Heart left ventricle (tissue), 16 donors: ENCODE results near the gene RAPSN. TPM values are rescaled to one million over a fixed set of nuclear protein-coding genes. Genes with fewer than 3 reads are reported as not detected.

Experiments
- ATAC-seq, 4 donors: fragments of 200-7000 bp; cut with Tn5 transposase; one replicate each; pipeline ENCODE4 v1.9.1; 2020 to 2022; ENCODE audit warnings: moderate library complexity in 4 of 4, mild to moderate bottlenecking in 3 of 4, moderate number of reproducible peaks in 1 of 4
- DNase-seq, 5 donors: peaks; one replicate each; pipeline ENCODE4 v3.0.0-alpha.2; 2020
- H3K27ac ChIP-seq, 12 donors: fragments of 200-600 bp; sonication (generic) in 4 of 12; one replicate each; pipeline versions ENCODE4 v1.5.0 to v1.8.0; 2016 to 2022; ENCODE audit warnings: mild to moderate bottlenecking in 2 of 12
- H3K27me3 ChIP-seq, 9 donors: fragments of 200-600 bp; sonication (generic) in 2 of 9; one replicate each; pipeline versions ENCODE4 v1.5.1 to v1.8.0; 2016 to 2022; ENCODE audit warnings: mild to moderate bottlenecking in 3 of 9
- H3K36me3 ChIP-seq, 9 donors: fragments of 200-600 bp; sonication (generic) in 2 of 9; one replicate each; pipeline versions ENCODE4 v1.5.0 to v1.8.0; 2018 to 2022; ENCODE audit warnings: mild to moderate bottlenecking in 2 of 9
- H3K4me1 ChIP-seq, 12 donors: fragments of 200-600 bp; sonication (generic) in 4 of 12; one replicate each; pipeline versions ENCODE4 v1.5.0 to v1.8.0; 2016 to 2022; ENCODE audit warnings: mild to moderate bottlenecking in 3 of 12
- H3K4me3 ChIP-seq, 12 donors: fragments of 200-600 bp; sonication (generic) in 4 of 12; one replicate each; pipeline versions ENCODE4 v1.5.0 to v1.8.0; 2017 to 2022; ENCODE audit warnings: mild to moderate bottlenecking in 9 of 12, moderate library complexity in 4 of 12
- H3K9me3 ChIP-seq, 12 donors: fragments of 200-600 bp; sonication (generic) in 4 of 12; one replicate each; pipeline versions ENCODE4 v1.5.0 to v1.8.0; 2016 to 2022; ENCODE audit warnings: mild to moderate bottlenecking in 1 of 12
- CTCF ChIP-seq, 12 donors: fragments of 200-600 bp; sonication (generic) in 4 of 12; IDR thresholded peaks; one replicate each; pipeline versions ENCODE4 v1.5.0 to v1.8.0; 2018 to 2022; ENCODE audit warnings: antibody characterized with exemption in 12 of 12, mild to moderate bottlenecking in 5 of 12
- POLR2A ChIP-seq, 2 donors: fragments of 450-650 bp; IDR thresholded peaks; one replicate each; pipeline ENCODE4 v1.6.1; 2017; ENCODE audit warnings: antibody characterized with exemption in 2 of 2, mild to moderate bottlenecking in 2 of 2, moderate library complexity in 2 of 2
- WGBS, 4 donors: extraction: QIAGEN DNeasy Blood & Tissue Kit in 2 of 4; methylation state at CpG; one replicate each; pipeline versions ENCODE4 v1.1.5 to v1.1.7; 2013 to 2018; 5-methylcytosine and 5-hydroxymethylcytosine counted together
- intact Hi-C, 10 donors: fragments of 100-400 bp; cut with DNase I; formaldehyde crosslinking; loops; one replicate each; pipeline versions ENCODE4 v1.11.1 to v1.14.2; 2022
- polyA plus RNA-seq, 2 donors: library from polyadenylated mRNA; stranded (reverse); fragments of 200-250 nt; gene quantifications; one replicate each; pipeline ENCODE4 v1.2.3, GENCODE V29; 2013
- total RNA-seq, 9 donors: library from RNA; depleted of rRNA in 2 of 9; stranded (reverse); fragments of >200 nt in 2 of 9; fragmentation: NEBNext Ultra II Directional in 3 of 9; extraction: Animal tissue kit (Norgen Biotek cat#: 25700) in 3 of 9; gene quantifications; one replicate each; pipeline versions ENCODE4 v1.1.0 to v1.2.4, GENCODE V29; 2016 to 2023
- donor health status: ischemic (EF 13 %, LVEDD 7.1; RV severe dilation, severe dysfunction).
- donor health status: healthy with polysubstance abuse.
- donor health status: DM: no; HTN: yes; CAD: no.
- donor health status: DM: no; HTN: no; CAD: no.
- donor health status: ischemic (EF 25% LVEDD 6.9; RV normal size, moderate dysfunction).
- donor health status: ischemic (EF 25% LVEDD 5.7; RV mildly dilated, moderate dysfunction).
- donor health status: healthy.
- donor health status: DM: yes; HTN: yes; CAD: no.
- donor health status: ischemic (EF 35%, LVEDD 5.7; RV mildly dilated, moderate dysfunction).
- donor health status: nonischemic (EF 11% LVEDD 7.7; RV severe dilation, severe dysfunction).
- donor health status: DM: yes; HTN: yes; CAD: no.
- donor health status: PGD.
- donor health status: ischemic (EF 29% LVEDD 5.4; RV normal size, mild dysfunction).
- donor health status: nonischemic (EF 23%, LVEDD 6.1; RV moderate dilation, normal function).

Gene RAPSN
- total and polyA plus RNA-seq, 11 donors, result 0.43 to 6.5 (median 3.2) TPM

GRCh38 chr11:47391077-47391583, 57.8 kb downstream of the RAPSN start:
- TF ChIP-seq POLR2A (IDR thresholded peaks at IDR 0.05), result no peak
- TF ChIP-seq CTCF (IDR thresholded peaks at IDR 0.05), result no peak
- Histone ChIP-seq H3K4me1 (peaks cover 0 to 87% (median 13%) of the 10 kb centered on the region in 12 donors), H3K4me3 (no peak overlapping the region), H3K27me3 (no peaks in the 10 kb centered on the region), H3K9me3 (no peaks in the 10 kb centered on the region), H3K27ac (peak overlapping the region in 6 of 12 donors; percentile 22 to 97 (median 58)), H3K36me3 (no peaks in the 10 kb centered on the region)
- DNase-seq (peak in 3 of 5 donors; percentile 54 to 80 (median 66)), ATAC-seq (peak in 3 of 4 donors; percentile 14 to 37 (median 15))
- 80 to 91% (median 86%) methylated on average over 11 of the region's 11 CpGs for WGBS, 4 donors
- intact Hi-C loops, result loop anchor here in 1 of 10 donors (10.0 kb wide), 1 partner anchor 454 kb away; the partner anchor contains the start of gene NUP160

- TF ChIP-seq POLR2A (IDR thresholded peaks at IDR 0.05) (no peak), CTCF (IDR thresholded peaks at IDR 0.05) (no peak)
- no peaks in the 10 kb centered on the region for H3K36me3 ChIP-seq
- no peak overlapping the region for H3K4me3 ChIP-seq
- H3K4me1 ChIP-seq, result peaks cover 0 to 79% (median 12%) of the 10 kb centered on the region in 12 donors
- H3K9me3 ChIP-seq, result no peaks in the 10 kb centered on the region
- H3K27ac ChIP-seq, result peak overlapping the region in 5 of 12 donors; percentile 34 to 97 (median 49)
- WGBS, 4 donors, result 83 to 95% (median 89%) methylated on average over 6 of the region's 6 CpGs
- intact Hi-C loops, result loop anchor here in 1 of 10 donors (10.0 kb wide), 1 partner anchor 454 kb away; the partner anchor contains the start of gene NUP160
- H3K27me3 ChIP-seq, result no peaks in the 10 kb centered on the region
- DNase-seq (no peak), ATAC-seq (no peak)
Observed at GRCh38 chr11:47390422-47390760, 58.5 kb downstream of the RAPSN start.

- Histone ChIP-seq H3K36me3 (no peaks in the 10 kb centered on the region), H3K27ac (peak overlapping the region in 2 of 12 donors; percentile 22 to 97), H3K4me3 (peak overlapping the region in 1 of 12 donors; percentile 17), H3K9me3 (no peaks in the 10 kb centered on the region), H3K27me3 (no peaks in the 10 kb centered on the region), H3K4me1 (peaks cover 0 to 73% (median 7%) of the 10 kb centered on the region in 12 donors)
- TF ChIP-seq POLR2A (IDR thresholded peaks at IDR 0.05) (no peak), CTCF (IDR thresholded peaks at IDR 0.05) (no peak)
- ATAC-seq (no peak), DNase-seq (peak in 1 of 5 donors; percentile 30)
- WGBS, 4 donors, result 87 to 90% (median 89%) methylated on average over 17 of the region's 17 CpGs
- intact Hi-C loops, result loop anchor here in 1 of 10 donors (10.0 kb wide), 1 partner anchor 455 kb away; the partner anchor contains the start of gene NUP160
Observed at GRCh38 chr11:47389577-47390421, 59.1 kb downstream of the RAPSN start.
